KOPT-K1 (cell line): ENCODE data around the gene SWI5.

ENCODE experiments used
- H3K27ac ChIP-seq: fragments of 200-600 bp; sonication (generic); 2 replicates; pipeline ENCODE4 v1.5.1; 2016; ENCODE audit warnings: antibody characterized with exemption, mild to moderate bottlenecking, low read depth, low read length; ENCODE audit not compliant: poor library complexity, severe bottlenecking
- H3K36me3 ChIP-seq: fragments of 200-600 bp; sonication (generic); 2 replicates; pipeline ENCODE4 v1.5.1; 2017; ENCODE audit warnings: antibody characterized with exemption, mild to moderate bottlenecking, low read length, moderate library complexity; ENCODE audit not compliant: insufficient read depth
- H3K9me3 ChIP-seq: fragments of 200-600 bp; sonication (generic); 2 replicates; pipeline ENCODE4 v1.5.1; 2017; ENCODE audit warnings: antibody characterized with exemption, low read length, mild to moderate bottlenecking; ENCODE audit not compliant: insufficient read depth, poor library complexity, severe bottlenecking

The SWI5 gene

DNA sequence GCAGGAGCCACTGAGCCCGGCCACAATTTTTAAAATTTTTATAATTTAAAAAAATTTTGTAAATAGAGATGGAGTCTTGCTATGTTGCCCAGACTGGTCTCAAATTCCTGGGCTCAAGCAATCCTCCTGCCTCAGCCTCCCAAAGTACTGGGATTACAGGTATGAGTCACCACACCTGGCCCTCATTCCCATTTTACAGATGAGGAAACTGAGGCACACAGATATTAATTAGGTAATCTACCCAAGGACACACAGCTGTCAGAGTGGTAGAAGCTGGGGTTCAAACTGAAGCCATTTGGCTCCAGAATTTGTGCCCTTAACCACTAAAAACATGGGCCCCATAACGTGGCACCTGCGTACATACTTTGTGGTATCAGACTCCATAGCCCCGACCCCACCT, 38.6 kb downstream of the SWI5 start:
- Histone ChIP-seq H3K36me3 (peaks cover 69% of the 10 kb centered on the region), H3K9me3 (no peaks in the 10 kb centered on the region), H3K27ac (no peak overlapping the region)

- Histone ChIP-seq H3K36me3 (peaks cover 52% of the 10 kb centered on the region), H3K9me3 (no peaks in the 10 kb centered on the region), H3K27ac (no peak overlapping the region)
Measured at GRCh38 chr9:128316421-128316820, 40.3 kb downstream of the SWI5 start.

GRCh38 chr9:128317629-128318028, 41.6 kb downstream of the SWI5 start:
- Histone ChIP-seq H3K9me3 (no peaks in the 10 kb centered on the region), H3K36me3 (peaks cover 47% of the 10 kb centered on the region), H3K27ac (no peak overlapping the region)

- peaks cover 37% of the 10 kb centered on the region for H3K36me3 ChIP-seq
- H3K9me3 ChIP-seq, result no peaks in the 10 kb centered on the region
- H3K27ac ChIP-seq, result peak overlapping the region; percentile 87
Measured at GRCh38 chr9:128321343-128321742, 45.3 kb downstream of the SWI5 start.

DNA sequence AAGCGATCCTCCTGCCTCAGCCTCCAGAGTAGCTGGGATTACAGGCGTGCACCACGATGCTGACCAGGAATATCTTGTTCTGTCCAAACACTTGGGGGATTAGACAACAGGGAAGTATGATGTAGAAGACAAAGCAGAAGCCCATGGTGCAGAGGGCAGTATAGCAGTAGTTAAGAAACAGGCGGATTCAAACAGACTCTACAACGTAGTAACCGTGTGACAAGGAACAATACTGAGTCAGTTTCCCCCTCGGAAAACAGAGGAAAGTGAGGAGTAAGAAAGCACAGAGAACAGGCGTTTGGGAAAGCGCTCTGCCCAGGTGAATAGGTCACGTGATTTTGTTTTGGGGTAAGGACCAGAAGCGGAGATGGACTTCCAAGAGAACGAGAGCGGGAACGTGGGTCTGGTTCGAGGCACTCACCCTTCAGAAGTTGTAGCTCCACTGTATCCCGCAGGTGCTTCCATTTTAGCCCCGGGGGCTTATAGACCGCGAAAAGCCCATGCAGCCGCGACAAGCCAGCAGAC, 45.9 kb downstream of the SWI5 start:
- Histone ChIP-seq H3K27ac (peak overlapping the region; percentile 87), H3K9me3 (no peaks in the 10 kb centered on the region), H3K36me3 (peaks cover 37% of the 10 kb centered on the region)

- peaks cover 36% of the 10 kb centered on the region for H3K36me3 ChIP-seq
- H3K9me3 ChIP-seq, result no peaks in the 10 kb centered on the region
- peak within 1 kb of the TSS; percentile 87 for H3K27ac ChIP-seq
Measured at GRCh38 chr9:128322404-128323211, 46.5 kb downstream of the SWI5 start, which contains the start of the genes COQ4 and TRUB2. COQ4 (plus strand) TSS chr9:128322839; CDS start chr9:128322859, 20 bp downstream. TRUB2 (minus strand) TSS chr9:128322447; CDS start chr9:128322408, 39 bp downstream.

GRCh38 chr9:128323212-128323730, 47.2 kb downstream of the SWI5 start:
- Histone ChIP-seq H3K36me3 (peaks cover 39% of the 10 kb centered on the region), H3K9me3 (no peaks in the 10 kb centered on the region), H3K27ac (peak overlapping the region; percentile 87)

GRCh38 chr9:128323791-128324190, 47.7 kb downstream of the SWI5 start:
- Histone ChIP-seq H3K9me3 (no peaks in the 10 kb centered on the region), H3K27ac (peak overlapping the region; percentile 87), H3K36me3 (peaks cover 44% of the 10 kb centered on the region)

- Histone ChIP-seq H3K27ac (no peak overlapping the region), H3K36me3 (peaks cover 44% of the 10 kb centered on the region), H3K9me3 (no peaks in the 10 kb centered on the region)
Measured at GRCh38 chr9:128324401-128324800, 48.3 kb downstream of the SWI5 start.

DNA sequence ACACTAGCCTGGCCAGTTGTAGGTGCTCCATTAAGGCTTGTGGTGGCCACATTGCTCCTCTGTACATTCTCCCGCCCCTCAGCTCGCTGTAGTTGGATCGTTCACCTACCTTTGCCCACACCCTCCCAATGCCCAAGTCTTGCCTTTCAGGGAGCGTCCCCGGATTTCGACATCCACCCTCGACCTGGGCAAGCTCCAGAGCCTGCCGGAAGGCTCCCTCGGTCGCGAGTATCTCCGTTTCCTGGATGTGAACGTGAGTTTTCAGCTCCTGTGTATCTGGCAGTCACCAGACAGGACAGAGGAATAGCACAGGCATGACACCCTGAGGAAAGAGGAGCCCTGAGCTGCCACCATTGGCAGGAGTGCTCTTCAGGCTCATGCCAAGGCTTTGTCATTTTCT, 49.6 kb downstream of the SWI5 start:
- Histone ChIP-seq H3K9me3 (no peaks in the 10 kb centered on the region), H3K27ac (no peak overlapping the region), H3K36me3 (peaks cover 48% of the 10 kb centered on the region)

DNA sequence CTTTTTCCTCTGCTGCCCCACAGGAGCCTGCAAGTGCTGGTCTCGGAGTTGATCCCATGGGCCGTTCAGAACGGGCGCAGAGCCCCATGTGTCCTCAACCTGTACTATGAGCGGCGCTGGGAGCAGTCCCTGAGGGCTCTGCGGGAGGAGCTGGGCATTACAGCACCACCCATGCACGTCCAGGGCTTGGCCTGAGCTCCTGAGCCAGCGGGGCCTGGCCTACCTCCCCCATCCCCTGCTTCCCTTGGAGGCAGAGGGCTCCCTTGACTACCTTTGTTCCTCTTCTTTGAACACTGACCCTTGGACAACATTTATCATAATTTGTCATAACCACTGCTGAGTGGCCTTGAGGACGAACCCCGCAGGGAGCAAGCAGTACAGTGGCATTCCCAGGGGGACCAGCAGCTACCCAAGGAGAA, 57.4 kb downstream of the SWI5 start:
- Histone ChIP-seq H3K27ac (no peak overlapping the region), H3K9me3 (no peaks in the 10 kb centered on the region)

GRCh38 chr9:128335161-128335560, 59.1 kb downstream of the SWI5 start:
- H3K9me3 ChIP-seq, result no peaks in the 10 kb centered on the region
- no peak overlapping the region for H3K27ac ChIP-seq
- H3K36me3 ChIP-seq, result peaks cover 18% of the 10 kb centered on the region; the same call in 1 of the 2 replicates

More for the DNA sequence above, 57.4 kb downstream of the SWI5 start:
- H3K36me3 ChIP-seq, result peaks cover 26% of the 10 kb centered on the region; the same call in 1 of the 2 replicates

GRCh38 chr9:128335914-128336313, 59.8 kb downstream of the SWI5 start:
- no peak overlapping the region for H3K27ac ChIP-seq
- no peaks in the 10 kb centered on the region for H3K9me3 ChIP-seq
- H3K36me3 ChIP-seq, result peaks cover 18% of the 10 kb centered on the region; the same call in 1 of the 2 replicates

- Histone ChIP-seq H3K36me3 (peaks cover 12% of the 10 kb centered on the region), H3K9me3 (no peaks in the 10 kb centered on the region), H3K27ac (no peak overlapping the region)
Measured at GRCh38 chr9:128337936-128338335, 61.9 kb downstream of the SWI5 start.
